HG02623 (cell line): ENCODE data around the gene HILPDA.
"Not testable (repeated sequence)": the region's sequence is repeated elsewhere in the genome, so short reads cannot be mapped to it uniquely, and the experiment has no call there.

ENCODE experiments used
- ATAC-seq: cut with Tn5 transposase; IDR thresholded peaks from one replicate; pipeline ENCODE4 v1.9.1; 2021; ENCODE audit warnings: moderate library complexity; ENCODE audit not compliant: unreplicated experiment

The HILPDA gene

GRCh38 chr7:128459394-128459878 lies 3.8 kb downstream of the HILPDA start:
- ATAC-seq = peak; percentile 36

- no peak for ATAC-seq
These were observed 6.8 kb downstream of the HILPDA start for GRCh38 chr7:128462460-128462859.

GRCh38 chr7:128463345-128463744 lies 7.7 kb downstream of the HILPDA start:
- ATAC-seq = not testable (repeated sequence)

- not testable (repeated sequence) for ATAC-seq
These were observed 8.3 kb downstream of the HILPDA start for GRCh38 chr7:128463933-128464332.

GRCh38 chr7:128466871-128467270 lies 11.2 kb downstream of the HILPDA start:
- ATAC-seq = not testable (repeated sequence)

- peak; percentile 96 for ATAC-seq
These were observed 21.0 kb downstream of the HILPDA start, which contains the start of gene METTL2B for GRCh38 chr7:128476402-128477335. Gene METTL2B (plus strand): TSS chr7:128476748. CDS start chr7:128476766, 18 bp downstream.

- not testable (repeated sequence) for ATAC-seq
These were observed 21.6 kb downstream of the HILPDA start for GRCh38 chr7:128477336-128477690.

- ATAC-seq = not testable (repeated sequence)
These were observed 23.4 kb downstream of the HILPDA start for GRCh38 chr7:128479082-128479481.

GRCh38 chr7:128488134-128488533 lies 32.5 kb downstream of the HILPDA start:
- not testable (repeated sequence) for ATAC-seq

GRCh38 chr7:128497405-128497804 lies 41.7 kb downstream of the HILPDA start:
- ATAC-seq = no peak

GRCh38 chr7:128505416-128505815 lies 49.7 kb downstream of the HILPDA start:
- ATAC-seq = not testable (repeated sequence)

- peak; percentile 34 for ATAC-seq
These were observed 51.1 kb downstream of the HILPDA start for GRCh38 chr7:128506819-128507218.

GRCh38 chr7:128507321-128507993 lies 51.8 kb downstream of the HILPDA start:
- ATAC-seq = peak; percentile 51
